ENCODE data around the gene ATRAID.
A peak's percentile ranks its signal among the peaks of the same experiment; 100 is the strongest.
"Not testable (repeated sequence)": the region's sequence is repeated elsewhere in the genome, so short reads cannot be mapped to it uniquely, and the experiment has no call there.

ATRAID gene

DNA sequence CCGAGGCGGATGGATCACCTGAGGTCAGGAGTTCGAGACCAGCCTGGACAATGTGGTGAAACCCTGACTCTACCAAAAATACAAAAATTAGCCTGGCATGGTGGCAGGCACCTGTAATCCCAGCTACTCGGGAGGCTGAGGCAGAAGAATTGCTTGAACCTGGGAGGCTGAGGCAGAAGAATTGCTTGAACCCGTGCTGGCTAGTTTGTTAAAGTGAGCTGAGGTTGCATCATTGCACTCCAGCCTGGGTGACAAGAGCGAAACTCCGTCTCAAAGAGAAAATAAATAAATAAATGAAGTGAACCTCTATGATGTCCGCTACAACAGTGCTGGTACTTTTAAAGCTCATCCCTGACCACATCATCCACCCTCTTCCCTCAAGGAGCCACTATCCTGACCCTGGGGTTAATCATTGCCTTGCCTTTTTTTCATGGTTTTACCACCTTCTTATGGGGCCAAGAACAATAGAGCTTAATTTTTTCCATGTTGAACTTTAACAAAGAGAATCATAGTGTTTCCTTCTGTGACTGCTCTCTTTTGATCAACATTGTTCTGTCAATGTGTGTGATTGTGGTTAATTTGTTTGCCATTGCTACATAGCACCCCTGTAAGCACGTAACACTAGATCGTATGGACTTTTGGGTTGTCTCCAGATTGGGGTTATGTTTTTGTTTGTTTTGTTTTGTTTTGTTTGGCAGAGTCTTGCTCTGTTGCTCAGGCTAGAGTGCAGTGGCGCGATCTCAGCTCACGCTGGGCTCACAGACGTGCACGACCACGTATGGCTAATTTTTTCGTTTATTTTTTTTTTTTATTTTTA lies 17.1 kb upstream of the ATRAID start:
- DNase-seq: no peak

DNA sequence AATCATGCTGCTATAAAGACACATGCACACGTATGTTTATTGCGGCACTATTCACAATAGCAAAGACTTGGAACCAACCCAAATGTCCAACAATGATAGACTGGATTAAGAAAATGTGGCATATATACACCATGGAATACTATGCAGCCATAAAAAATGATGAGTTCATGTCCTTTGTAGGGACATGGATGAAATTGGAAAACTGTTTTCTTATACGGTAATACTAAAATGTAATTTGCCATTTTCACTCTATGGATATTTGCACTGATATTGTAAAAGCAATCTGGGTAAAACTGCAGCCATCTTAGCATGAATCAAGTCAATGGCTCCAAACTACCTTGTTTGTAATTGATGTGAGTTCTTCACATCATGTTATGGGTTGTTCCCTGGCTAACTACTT lies 16.0 kb upstream of the ATRAID start:
- not testable (repeated sequence) for DNase-seq

DNA sequence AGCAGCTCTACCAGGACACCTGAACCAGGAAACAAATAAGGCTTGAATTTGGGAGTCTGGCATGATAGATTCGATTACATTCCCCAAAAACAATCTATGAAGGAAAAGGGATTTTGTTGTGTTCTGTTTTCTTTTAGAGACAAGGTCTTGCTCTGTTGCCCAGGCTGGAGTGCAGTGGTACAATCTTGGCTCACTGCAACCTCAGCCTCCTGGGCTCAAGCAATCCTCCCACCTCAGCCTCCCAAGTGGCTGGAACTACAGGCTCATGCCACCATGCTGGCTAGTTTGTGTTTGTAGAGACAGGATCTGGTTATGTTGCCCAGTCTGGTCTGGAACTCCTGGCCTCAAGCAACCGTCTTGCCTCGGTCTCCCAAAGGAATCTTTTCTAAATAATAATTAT lies 13.8 kb upstream of the ATRAID start:
- DNase-seq: not testable (repeated sequence)

DNA sequence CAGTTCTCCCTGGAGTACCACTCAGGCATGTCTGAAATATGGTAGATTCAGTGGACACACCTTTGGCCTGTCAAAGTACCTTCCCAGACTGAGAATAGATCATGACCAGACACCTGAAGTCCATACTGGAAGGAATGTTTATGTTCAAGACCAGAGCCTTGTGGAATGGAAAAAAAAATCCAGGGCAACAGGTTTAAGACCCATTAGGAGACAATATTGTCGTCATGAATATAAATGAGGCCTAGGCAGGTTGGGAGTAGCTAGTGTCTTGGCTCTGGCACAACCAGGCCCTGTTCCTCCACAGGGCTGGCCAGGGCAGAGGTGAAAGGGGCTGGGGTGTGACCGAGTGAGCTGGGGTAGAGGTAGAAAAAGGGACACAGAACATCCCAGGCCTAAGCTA lies 13.2 kb upstream of the ATRAID start:
- DNase-seq: no peak

DNA sequence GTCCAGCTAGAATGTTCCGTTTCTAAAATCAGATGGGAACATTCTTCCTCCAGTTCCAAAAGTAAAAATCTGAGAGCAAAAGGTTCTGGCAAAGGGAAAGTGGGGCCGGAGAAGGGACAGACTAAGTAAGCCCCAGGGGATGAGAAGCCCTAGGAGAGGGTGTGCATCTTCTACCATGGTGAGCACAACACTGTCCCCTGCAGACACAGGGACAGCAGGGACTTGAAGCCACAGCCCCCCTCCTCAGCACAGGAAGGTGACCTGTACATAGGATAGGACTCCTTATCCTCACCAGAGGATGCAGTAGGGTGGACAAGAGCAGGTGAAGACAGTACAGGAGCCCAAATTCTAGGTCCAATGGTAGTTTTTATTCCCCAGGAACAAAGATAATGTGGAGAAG lies 12.6 kb upstream of the ATRAID start:
- no peak for DNase-seq

DNA sequence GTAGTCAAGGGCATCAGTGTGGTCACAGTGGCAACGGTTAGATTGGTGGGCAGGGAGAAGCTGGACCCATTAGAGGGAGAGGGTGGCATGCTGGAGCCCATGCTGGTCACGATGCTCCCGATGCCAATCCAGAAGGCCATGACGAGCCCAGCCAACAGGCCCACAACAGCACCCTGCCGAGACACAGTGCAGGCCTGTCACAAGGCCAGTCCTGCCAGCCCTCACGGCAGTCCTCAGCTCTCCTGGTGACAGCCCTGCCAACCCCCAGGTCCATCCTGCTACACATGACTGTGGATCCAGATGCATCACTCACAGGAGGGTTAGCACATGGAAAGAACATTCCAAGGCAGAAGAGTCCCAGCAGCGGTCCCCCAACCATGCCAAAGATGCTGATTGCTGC lies 10.2 kb upstream of the ATRAID start:
- DNase-seq: no peak

DNA sequence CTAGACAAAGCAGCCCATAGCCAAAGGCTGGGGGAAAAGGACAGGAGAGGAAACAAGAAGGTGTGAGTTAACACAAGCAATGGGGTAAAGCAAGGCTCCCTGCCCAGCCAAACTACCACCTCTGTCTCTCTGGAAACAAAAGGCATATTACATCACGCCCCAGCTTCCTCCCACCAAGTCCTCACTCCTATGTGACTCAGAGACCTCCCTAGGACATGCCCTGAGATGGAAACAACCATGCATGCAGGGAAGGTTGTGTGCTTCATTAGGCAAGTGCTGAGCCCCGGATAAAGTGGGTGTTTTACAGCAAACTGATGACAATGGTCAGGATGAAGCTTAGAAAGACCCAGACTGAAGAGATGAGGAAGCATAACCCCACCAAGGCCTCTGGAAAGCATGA lies 9.0 kb upstream of the ATRAID start:
- DNase-seq: no peak

DNA sequence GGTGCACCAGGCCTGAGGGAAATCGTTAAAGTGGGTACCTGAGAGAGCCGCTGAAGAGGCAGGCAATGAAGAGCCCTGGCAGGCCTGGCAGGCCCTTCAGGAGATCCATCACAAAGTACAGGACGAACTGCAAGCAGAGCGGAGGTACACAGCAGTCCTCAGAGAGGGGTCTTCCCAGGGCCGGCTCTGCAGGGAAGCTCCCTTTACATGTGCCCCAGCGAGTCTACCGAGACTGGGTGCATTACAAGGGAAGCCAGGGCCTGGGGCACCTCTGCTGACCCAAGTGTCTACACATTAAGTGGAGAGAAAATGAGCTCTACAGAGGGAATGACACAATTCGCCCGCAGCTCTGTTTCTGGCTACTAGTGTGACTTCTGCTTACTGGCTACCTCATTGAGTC lies 8.1 kb upstream of the ATRAID start:
- no peak for DNase-seq

DNA sequence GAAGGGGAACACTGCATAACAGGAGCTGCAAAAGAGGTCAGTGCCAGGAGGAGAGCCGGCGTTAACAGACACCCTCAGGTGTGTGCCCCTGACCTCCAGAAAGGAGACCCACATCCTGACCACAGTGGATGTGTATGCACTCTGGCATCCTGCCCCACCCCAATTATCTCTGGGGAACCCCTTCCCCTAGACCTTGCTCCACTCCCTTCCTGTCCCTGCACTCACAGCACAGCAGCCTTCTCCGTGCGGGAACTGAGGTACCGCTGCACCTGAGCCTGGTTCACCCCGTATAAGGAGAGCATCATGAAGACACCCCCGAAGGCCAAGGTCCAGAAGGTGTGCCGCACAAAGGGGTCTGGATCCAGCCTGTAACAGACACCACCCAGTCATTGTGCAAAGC lies 7.3 kb upstream of the ATRAID start:
- DNase-seq: no peak

DNA sequence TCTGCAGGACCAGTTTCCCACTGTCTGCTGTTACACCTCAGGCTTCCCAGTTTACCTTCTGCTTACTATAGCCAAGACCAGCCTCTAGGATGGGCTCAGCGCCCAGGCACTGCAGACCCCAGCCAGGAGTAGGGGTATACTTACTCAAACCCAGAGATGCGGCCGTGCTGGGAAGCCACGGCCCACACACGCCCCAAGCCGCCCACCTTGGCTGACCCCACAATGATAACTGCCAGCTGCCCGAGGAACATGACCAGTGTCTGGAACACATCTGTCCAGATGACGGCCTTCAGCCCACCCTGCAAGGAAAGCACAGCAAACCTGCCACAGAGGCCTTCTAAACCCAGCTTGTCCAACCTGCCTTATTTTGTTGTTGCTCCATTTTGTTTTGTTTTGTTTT lies 6.6 kb upstream of the ATRAID start:
- DNase-seq: no peak

DNA sequence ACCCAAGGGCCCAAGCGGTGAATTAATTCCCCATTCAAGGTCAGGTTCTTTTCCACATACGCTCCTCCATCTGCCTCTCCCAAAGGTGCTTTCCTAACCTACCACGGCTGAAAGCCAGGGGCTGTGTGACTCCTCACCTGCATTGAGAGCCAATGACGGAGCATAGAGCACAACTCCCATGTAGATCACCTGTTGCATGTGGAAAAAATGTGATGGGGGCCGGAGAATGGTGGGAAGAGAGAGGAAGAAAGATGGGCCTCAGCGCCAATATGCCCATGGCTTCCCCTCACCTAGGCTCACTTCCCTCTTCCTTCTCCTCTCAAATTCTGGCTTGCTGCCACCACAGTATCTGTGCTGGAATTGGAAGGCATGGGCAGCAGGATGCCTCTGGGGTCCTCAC lies 5.5 kb upstream of the ATRAID start:
- DNase-seq: no peak

DNA sequence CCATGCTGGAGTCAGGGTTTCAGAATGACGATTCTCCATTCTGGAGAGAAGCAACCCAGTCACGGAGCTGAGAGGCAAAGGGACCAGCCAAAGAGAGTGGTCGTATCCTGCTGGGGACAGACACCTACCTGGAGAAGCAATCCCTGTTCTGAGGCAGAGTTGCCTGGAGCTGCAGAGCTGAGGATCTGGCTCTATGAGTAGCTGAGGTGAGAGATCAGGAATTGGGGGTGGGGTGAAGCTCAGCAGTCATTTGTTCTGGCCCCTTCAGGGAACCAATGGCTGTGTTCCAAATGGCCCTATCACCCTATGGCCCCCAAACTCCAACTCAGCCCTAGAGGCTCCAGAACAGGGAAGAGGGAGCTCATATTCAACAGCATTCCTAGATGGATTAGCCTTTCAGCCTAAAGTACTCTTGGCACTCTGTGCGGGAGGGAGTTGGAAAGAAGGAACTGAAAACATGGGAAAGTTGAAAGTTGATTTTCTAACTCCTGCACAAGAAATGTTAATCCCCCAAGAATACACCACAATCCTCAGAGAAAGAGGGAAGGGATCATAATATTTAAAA lies 3.3 kb upstream of the ATRAID start:
- no peak for DNase-seq

DNA sequence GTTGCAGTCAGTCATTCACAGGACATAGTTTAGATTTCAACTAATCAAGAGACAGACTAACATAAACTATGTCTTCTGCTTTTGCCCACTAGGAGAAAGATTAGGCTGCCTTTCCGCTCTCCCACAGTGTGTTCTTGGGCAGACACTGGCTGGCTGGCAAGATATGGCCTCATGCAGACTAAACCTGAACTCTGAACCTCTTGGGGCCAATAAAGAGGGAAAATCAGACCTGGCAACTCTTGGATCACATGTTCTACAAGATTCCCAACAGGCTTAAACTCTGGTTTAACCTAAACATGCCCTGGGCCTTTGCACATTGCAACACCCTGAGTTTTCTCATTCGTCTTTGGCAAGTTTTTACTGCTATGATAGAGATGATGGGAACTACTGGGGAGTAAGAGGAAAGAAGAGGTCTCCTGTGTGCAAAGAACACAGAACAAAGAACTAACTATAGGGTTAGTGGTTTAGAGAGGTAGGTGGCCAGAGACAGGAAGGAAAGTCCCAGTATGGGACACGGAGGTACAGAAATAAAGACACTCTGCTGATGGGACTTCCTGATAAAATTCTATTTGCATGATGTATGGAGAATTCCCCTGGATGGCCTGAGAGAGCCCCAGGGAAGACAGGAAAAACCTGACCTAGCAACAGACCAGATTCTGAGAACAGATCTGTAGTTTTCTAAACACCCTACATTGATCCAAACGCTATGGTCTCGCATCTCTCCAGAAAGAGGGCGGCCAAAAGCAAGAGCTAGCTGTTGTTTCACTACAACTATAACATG lies 2.0 kb upstream of the ATRAID start:
- no peak for DNase-seq

DNA sequence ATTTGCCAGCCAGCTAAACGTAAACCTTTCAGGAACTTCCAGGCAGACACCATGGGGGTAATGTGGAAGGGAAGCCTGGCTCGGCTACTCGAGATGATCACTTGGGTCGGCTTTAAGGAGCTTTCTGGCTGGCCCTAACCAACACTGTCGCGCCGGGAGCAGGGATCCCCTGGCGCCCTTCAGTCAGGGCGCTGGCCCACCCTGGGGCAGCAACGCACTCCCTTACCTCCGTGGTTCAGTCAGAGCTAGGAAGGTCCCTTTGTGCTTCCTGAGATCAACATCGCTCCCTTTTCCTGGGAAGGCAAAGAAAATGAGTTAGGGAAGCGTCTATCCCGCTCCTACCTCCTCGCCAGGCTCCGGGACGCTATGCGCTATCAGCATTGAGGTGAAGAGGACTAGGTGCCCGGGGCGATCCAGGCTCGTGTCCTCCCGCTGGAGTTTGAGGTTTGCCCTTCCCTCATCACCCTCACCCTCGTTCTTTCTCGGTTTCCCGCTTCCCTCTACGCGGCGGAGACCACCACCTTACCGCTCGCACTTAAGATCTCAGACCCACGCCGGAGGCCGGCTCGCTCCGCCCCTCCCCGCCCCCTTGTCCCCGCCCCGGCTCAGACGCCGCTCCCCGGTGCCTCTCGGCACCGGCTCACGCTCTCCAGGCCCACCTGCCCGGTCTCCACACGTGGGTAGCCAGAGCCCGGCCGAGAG lies 449 bp upstream of the ATRAID start:
- DNase-seq: no peak

DNA sequence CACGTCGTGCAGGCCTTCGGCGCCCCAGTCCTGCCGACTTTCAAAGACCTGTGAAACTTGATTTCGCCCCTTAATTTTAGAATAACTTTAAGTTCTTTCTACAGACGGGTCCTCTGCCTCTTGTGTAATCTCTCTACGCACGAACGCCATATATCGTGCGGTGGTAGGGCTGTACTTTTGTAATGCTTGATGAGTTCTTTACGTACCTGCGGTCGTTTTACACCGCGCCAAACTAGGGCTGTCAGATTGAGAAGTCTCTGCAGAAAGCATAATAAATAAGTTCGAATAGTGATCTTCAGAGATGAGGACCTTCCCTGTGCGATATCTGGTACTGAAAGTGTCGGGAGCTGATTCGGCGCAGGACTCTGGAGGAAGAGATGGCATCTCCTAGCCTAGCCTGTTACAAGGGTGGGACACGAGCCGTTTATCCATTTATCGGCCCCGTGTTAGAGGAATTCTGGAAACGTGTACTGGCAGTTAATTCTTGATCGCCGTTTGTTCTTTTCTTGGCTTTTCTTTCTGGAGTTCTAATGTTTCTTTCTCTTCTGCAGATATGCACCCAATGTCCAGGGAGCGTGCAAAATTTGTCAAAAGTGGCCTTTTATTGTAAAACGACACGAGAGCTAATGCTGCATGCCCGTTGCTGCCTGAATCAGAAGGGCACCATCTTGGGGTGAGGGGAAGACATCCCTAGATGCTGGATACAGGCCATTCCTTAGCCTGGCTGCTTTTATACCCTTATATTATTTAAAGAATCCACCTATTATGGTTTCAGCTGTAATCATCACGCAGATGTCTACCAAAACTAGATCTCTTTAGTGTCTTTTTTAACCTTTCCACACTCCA lies 1.0 kb downstream of the ATRAID start:
- peak; percentile 28 for DNase-seq

DNA sequence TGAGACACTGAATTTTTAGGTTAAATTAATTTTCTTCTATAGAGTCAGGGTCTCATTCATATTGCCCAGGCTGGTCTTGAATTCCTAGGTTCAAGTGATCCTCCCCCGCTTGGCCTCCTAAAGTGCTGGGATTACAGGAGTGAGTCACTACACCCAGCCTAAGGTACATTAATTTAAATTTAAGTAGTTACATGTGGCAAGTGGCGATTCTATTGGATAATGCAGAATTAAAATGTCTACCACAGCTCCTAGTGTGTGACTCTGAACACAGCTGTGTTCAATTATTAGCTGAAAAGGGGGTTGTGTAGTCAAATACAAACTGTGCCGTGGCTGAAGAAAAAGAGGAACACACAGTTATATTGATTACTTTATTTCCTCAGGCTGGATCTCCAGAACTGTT lies 3.1 kb downstream of the ATRAID start:
- no peak for DNase-seq

DNA sequence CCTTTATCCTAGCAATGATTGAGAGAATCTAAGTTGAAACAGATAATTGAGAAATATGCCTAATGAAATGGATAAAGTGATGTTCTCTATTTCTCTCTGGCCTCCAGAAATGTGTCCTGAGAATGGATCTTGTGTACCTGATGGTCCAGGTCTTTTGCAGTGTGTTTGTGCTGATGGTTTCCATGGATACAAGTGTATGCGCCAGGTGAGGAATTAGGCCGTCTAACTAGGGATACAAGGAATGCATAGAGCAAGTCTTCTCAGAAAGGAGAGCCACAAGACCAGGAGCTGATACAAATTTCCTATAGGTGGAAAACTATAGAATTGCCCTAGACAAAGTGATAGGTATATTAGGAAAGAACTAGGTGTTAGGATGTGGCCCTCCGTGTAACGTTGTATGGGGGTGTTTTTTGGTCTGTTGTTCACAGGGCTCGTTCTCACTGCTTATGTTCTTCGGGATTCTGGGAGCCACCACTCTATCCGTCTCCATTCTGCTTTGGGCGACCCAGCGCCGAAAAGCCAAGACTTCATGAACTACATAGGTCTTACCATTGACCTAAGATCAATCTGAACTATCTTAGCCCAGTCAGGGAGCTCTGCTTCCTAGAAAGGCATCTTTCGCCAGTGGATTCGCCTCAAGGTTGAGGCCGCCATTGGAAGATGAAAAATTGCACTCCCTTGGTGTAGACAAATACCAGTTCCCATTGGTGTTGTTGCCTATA lies 4.7 kb downstream of the ATRAID start:
- no peak for DNase-seq

DNA sequence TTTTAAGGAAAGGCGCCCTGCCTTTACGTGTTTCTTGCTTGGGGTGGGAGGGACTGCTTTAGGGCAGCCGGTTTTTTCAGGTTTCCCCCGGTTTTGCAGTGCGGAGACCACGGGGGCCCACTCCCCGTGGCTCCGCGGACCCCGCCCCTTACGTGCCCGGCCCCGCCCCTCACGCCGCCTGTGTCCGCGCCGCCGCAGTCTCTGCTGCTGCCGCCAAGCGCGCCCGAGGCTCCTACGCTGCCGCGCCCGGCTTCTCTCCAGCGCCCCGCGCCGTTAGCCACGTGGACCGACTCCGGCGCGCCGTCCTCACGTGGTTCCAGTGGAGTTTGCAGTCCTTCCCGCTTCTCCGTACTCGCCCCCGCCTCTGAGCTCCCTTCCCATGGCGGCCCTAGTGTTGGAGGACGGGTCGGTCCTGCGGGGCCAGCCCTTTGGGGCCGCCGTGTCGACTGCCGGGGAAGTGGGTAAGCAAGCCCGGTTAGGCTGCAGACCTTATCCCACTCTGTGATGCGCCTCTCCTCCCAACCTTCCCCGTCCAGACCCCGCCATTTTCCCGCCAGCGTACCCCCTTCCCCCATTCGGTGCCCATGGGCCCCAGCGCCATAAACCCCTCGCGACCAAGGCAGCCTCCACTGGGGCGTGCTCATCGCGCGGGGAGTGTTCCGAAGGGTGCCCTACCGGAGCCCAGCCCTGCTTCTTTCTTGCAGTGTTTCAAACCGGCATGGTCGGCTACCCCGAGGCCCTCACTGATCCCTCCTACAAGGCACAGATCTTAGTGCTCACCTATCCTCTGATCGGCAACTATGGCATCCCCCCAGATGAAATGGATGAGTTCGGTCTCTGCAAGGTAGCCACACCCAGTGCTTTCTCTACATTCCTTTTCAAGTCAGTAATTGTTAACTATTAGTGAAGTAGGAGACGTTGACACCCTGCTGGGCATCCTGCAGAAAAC lies 5.6 kb downstream of the ATRAID start, which contains the start of gene CAD:
Gene CAD, plus strand, starts transcription at position 197 of the 949 bp plus-strand sequence. Its CDS starts 183 bp downstream, at position 380.
- DNase-seq: peak; percentile 67

DNA sequence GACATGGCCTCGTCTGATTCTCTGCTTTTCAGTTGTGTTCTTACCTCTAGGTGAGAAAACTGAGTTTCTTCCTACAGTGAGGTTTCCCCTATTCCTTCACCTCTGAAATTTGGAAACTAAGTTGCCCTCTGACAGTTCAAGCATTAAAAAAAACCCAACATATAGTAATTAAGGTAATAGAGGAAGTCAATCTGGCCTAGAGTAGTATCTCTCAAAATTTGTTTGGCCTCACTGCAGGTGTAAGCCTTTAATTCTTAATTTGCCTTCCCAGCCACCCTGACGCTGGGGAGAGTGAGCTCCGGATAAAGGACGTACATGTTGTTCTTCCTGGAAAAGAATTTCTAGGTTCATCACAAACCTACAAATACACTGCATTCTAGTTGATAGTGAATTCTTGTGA lies 6.8 kb downstream of the ATRAID start:
- no peak for DNase-seq

DNA sequence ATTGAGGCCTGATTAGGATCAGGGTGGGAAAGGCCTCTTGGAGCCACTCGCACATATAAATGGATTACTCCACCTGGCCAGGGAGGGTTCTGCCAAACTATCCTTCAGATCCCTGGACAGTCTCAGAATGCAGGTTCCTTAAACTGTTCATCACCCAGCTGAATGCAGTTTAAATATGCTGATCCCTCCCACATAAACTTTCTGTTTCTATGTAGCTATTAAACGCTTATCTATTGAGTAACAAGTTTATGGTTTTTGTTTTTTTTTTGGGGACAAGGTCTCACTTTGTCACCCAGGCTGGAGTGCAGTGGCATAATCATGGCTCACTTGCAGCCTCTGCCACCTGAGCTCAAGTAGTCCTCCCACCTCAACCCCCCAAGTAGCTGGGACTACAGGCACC lies 7.2 kb downstream of the ATRAID start:
- no peak for DNase-seq

DNA sequence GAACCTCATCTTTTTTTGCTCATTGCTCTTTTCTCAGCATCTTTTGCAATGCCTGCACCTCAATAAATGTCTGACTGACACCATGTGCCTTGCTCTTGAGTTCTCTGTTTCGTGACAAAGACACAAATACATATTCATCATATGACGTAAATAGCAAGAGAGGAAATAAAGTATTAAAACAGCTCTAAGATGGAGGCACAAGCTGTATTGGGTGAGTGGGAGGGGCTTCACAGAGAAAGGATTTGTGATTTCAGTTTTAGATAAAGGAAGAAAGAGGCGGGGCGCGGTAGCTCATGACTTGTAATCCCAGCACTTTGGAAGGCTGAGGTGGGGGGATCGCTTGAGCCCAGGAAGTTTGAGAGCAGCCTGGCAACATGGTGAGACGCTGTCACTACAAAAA lies 8.2 kb downstream of the ATRAID start:
- DNase-seq: no peak
